ENCODE measurements around the gene ZBTB1. TPM values are rescaled to one million over a fixed set of nuclear protein-coding genes. Genes with fewer than 3 reads are reported as not detected.
A peak's percentile ranks its signal among the peaks of the same experiment; 100 is the strongest.

ZBTB1 gene
- 16.5 TPM for total RNA-seq

GRCh38 chr14:64504310-64504896, at the start of gene ZBTB1:
ZBTB1 (plus strand) TSS chr14:64504770; CDS start chr14:64521505, 16,735 bp downstream.
- peak; percentile 70 for ATAC-seq

GRCh38 chr14:64459405-64460136, 45.0 kb upstream of the ZBTB1 start:
- ATAC-seq, result no peak

GRCh38 chr14:64461221-64461620, 43.3 kb upstream of the ZBTB1 start:
- ATAC-seq, result no peak

- ATAC-seq, result peak; percentile 37
Measured at GRCh38 chr14:64463195-64463594, 41.4 kb upstream of the ZBTB1 start.

GRCh38 chr14:64463873-64464272, 40.7 kb upstream of the ZBTB1 start:
- ATAC-seq, result no peak

- peak; percentile 4 for ATAC-seq
Measured at GRCh38 chr14:64464651-64465050, 39.9 kb upstream of the ZBTB1 start.

GRCh38 chr14:64465191-64465822, 39.3 kb upstream of the ZBTB1 start, which contains the start of gene AKAP5:
AKAP5 (plus strand) TSS chr14:64465499; CDS start chr14:64468395, 2,896 bp downstream.
- ATAC-seq, result peak; percentile 71

- ATAC-seq, result no peak
Measured at GRCh38 chr14:64465831-64466554, 38.6 kb upstream of the ZBTB1 start.

GRCh38 chr14:64467101-64467500, 37.5 kb upstream of the ZBTB1 start:
- no peak for ATAC-seq

- ATAC-seq, result no peak
Measured at GRCh38 chr14:64467566-64467965, 37.0 kb upstream of the ZBTB1 start.

- no peak for ATAC-seq
Measured at GRCh38 chr14:64468451-64468850, 36.1 kb upstream of the ZBTB1 start.

- no peak for ATAC-seq
Measured at GRCh38 chr14:64474041-64474440, 30.5 kb upstream of the ZBTB1 start.

GRCh38 chr14:64474698-64475097, 29.9 kb upstream of the ZBTB1 start:
- no peak for ATAC-seq

GRCh38 chr14:64475585-64476273, 28.8 kb upstream of the ZBTB1 start:
- ATAC-seq, result no peak

- peak; percentile 53 for ATAC-seq
Measured at GRCh38 chr14:64476438-64476837, 28.1 kb upstream of the ZBTB1 start.

GRCh38 chr14:64478634-64479250, 25.8 kb upstream of the ZBTB1 start:
- no peak for ATAC-seq

- no peak for ATAC-seq
Measured at GRCh38 chr14:64488590-64489099, 15.9 kb upstream of the ZBTB1 start.

GRCh38 chr14:64491637-64492036, 12.9 kb upstream of the ZBTB1 start:
- no peak for ATAC-seq

- no peak for ATAC-seq
Measured at GRCh38 chr14:64493455-64493854, 11.1 kb upstream of the ZBTB1 start.

GRCh38 chr14:64495252-64495651, 9.3 kb upstream of the ZBTB1 start:
- ATAC-seq, result no peak

GRCh38 chr14:64496764-64497163, 7.8 kb upstream of the ZBTB1 start:
- ATAC-seq, result no peak

GRCh38 chr14:64500088-64500487, 4.5 kb upstream of the ZBTB1 start:
- ATAC-seq, result no peak

All from esophagus mucosa (tissue), 1 donor.